22Rv1 (cell line): ENCODE data around the gene IL34.

Experiments used
- CTCF ChIP-seq: fragments of 450-650 bp; IDR thresholded peaks from 2 replicates; pipeline ENCODE4 v1.5.1; 2017; ENCODE audit warnings: mild to moderate bottlenecking
- ZFX ChIP-seq: fragments of 450-650 bp; IDR thresholded peaks from 2 replicates; pipeline ENCODE4 v1.6.1; 2017; ENCODE audit warnings: antibody characterized with exemption, borderline replicate concordance

- TF ChIP-seq CTCF (no peak), ZFX (no peak)
Observed at GRCh38 chr16:70701036-70701435, 54.7 kb downstream of the IL34 start.
